Vagina (tissue), 2 donors: ENCODE results near the gene LYSET. TPM values are rescaled to one million over a fixed set of nuclear protein-coding genes. Genes with fewer than 3 reads are reported as not detected.
"Not testable (repeated sequence)": the region's sequence is repeated elsewhere in the genome, so short reads cannot be mapped to it uniquely, and the experiment has no call there.

ENCODE experiments used
- DNase-seq, 2 donors: peaks; one replicate each; pipeline ENCODE4 v3.0.0-alpha.2; 2017; ENCODE audit errors: extremely low spot score in 2 of 2
- H3K27ac ChIP-seq: fragments of 200-600 bp; sonication (generic); one replicate; pipeline ENCODE4 v1.5.1; 2019
- H3K27me3 ChIP-seq: fragments of 200-600 bp; sonication (generic); one replicate; pipeline ENCODE4 v1.5.1; 2019
- H3K36me3 ChIP-seq, 2 donors: fragments of 200-600 bp; sonication (generic); one replicate each; pipeline ENCODE4 v1.5.1; 2017 to 2019
- H3K4me1 ChIP-seq: fragments of 200-600 bp; sonication (generic); one replicate; pipeline ENCODE4 v1.5.1; 2019
- H3K4me3 ChIP-seq, 2 donors: fragments of 200-600 bp; sonication (generic); 1 replicate in 1 of 2; 2 replicates in 1 of 2; pipeline ENCODE4 v1.5.1; 2016 to 2019
- H3K9me3 ChIP-seq: fragments of 200-600 bp; sonication (generic); one replicate; pipeline ENCODE4 v1.5.1; 2019
- CTCF ChIP-seq, 3 experiments: fragments of 450-650 bp in 2 of 3; fragments of 200-600 bp in 1 of 3; sonication (generic) in 1 of 3; IDR thresholded peaks; one replicate each; pipeline ENCODE4 v1.5.1; 2017 to 2019; ENCODE audit warnings: antibody characterized with exemption in 3 of 3, mild to moderate bottlenecking in 2 of 3, moderate library complexity in 2 of 3
- POLR2A ChIP-seq, 2 donors: fragments of 450-650 bp; IDR thresholded peaks; one replicate each; pipeline ENCODE4 v1.6.1; 2017; ENCODE audit warnings: antibody characterized with exemption in 2 of 2, mild to moderate bottlenecking in 2 of 2, moderate library complexity in 2 of 2
- POLR2AphosphoS5 ChIP-seq, 2 donors: sonication (generic); formaldehyde crosslinking; IDR thresholded peaks; one replicate each; pipeline ENCODE4 v1.9.0; 2017; ENCODE audit warnings: antibody characterized with exemption in 2 of 2, mild to moderate bottlenecking in 2 of 2, low read depth in 1 of 2; ENCODE audit not compliant: insufficient read depth in 1 of 2
- intact Hi-C: fragments of 100-400 bp; cut with DNase I; formaldehyde crosslinking; loops from one replicate; pipeline ENCODE4 v1.15.1; 2023
- total RNA-seq: library from RNA; depleted of rRNA; stranded (reverse); fragments of >200 nt; gene quantifications from one replicate; pipeline ENCODE4 v1.2.3, GENCODE V29; 2016

LYSET gene
- total RNA-seq, 1 donor from 2014 or later = 6.4 TPM

GRCh38 chr14:93153121-93153520, 32.0 kb upstream of the LYSET start:
- no peak overlapping the region for H3K4me3 ChIP-seq
- no peak for DNase-seq
- H3K36me3 ChIP-seq = no peaks in the 10 kb centered on the region
- peaks cover 10% of the 10 kb centered on the region for H3K4me1 ChIP-seq
- TF ChIP-seq CTCF (IDR thresholded peaks at IDR 0.05) (no peak), POLR2A (IDR thresholded peaks at IDR 0.05) (no peak), POLR2AphosphoS5 (IDR thresholded peaks at IDR 0.05; ENCODE audit: insufficient read depth in 1 of 2, low read depth in 1 of 2) (no peak)
- intact Hi-C loops = no loop called here
- no peaks in the 10 kb centered on the region for H3K9me3 ChIP-seq
- no peak overlapping the region for H3K27ac ChIP-seq
- no peaks in the 10 kb centered on the region for H3K27me3 ChIP-seq

- H3K4me1 ChIP-seq = peaks cover 6% of the 10 kb centered on the region
- no peak overlapping the region for H3K27ac ChIP-seq
- TF ChIP-seq POLR2AphosphoS5 (IDR thresholded peaks at IDR 0.05; ENCODE audit: insufficient read depth in 1 of 2, low read depth in 1 of 2) (no peak), POLR2A (IDR thresholded peaks at IDR 0.05) (no peak), CTCF (IDR thresholded peaks at IDR 0.05) (no peak)
- H3K4me3 ChIP-seq = no peak overlapping the region
- H3K27me3 ChIP-seq = no peaks in the 10 kb centered on the region
- no peak for DNase-seq
- no peaks in the 10 kb centered on the region for H3K36me3 ChIP-seq
- H3K9me3 ChIP-seq = no peaks in the 10 kb centered on the region
- intact Hi-C loops = no loop called here
Observed at GRCh38 chr14:93155667-93156066, 29.4 kb upstream of the LYSET start.

- Histone ChIP-seq H3K36me3 (no peaks in the 10 kb centered on the region), H3K4me1 (no peaks in the 10 kb centered on the region), H3K4me3 (no peak overlapping the region), H3K9me3 (no peaks in the 10 kb centered on the region), H3K27ac (no peak overlapping the region), H3K27me3 (no peaks in the 10 kb centered on the region)
- no peak for DNase-seq
- TF ChIP-seq POLR2AphosphoS5 (IDR thresholded peaks at IDR 0.05; ENCODE audit: insufficient read depth in 1 of 2, low read depth in 1 of 2) (no peak), CTCF (IDR thresholded peaks at IDR 0.05) (no peak), POLR2A (IDR thresholded peaks at IDR 0.05) (no peak)
- intact Hi-C loops = no loop called here
Observed at GRCh38 chr14:93156693-93157369, 28.3 kb upstream of the LYSET start.

GRCh38 chr14:93158349-93158748, 26.8 kb upstream of the LYSET start:
- DNase-seq, H3K9me3 ChIP-seq, H3K27me3 ChIP-seq, H3K4me1 ChIP-seq, H3K4me3 ChIP-seq, intact Hi-C loops, H3K27ac ChIP-seq, H3K36me3 ChIP-seq: not testable (repeated sequence)

GRCh38 chr14:93159625-93160352, 25.3 kb upstream of the LYSET start:
- H3K27me3 ChIP-seq, intact Hi-C loops, DNase-seq, H3K27ac ChIP-seq, H3K4me1 ChIP-seq, H3K9me3 ChIP-seq, H3K4me3 ChIP-seq, H3K36me3 ChIP-seq: not testable (repeated sequence)

- Histone ChIP-seq H3K9me3 (no peaks in the 10 kb centered on the region), H3K4me3 (no peak overlapping the region), H3K36me3 (no peaks in the 10 kb centered on the region), H3K4me1 (no peaks in the 10 kb centered on the region), H3K27me3 (no peaks in the 10 kb centered on the region), H3K27ac (no peak overlapping the region)
- TF ChIP-seq CTCF (IDR thresholded peaks at IDR 0.05) (no peak), POLR2A (IDR thresholded peaks at IDR 0.05) (no peak), POLR2AphosphoS5 (IDR thresholded peaks at IDR 0.05; ENCODE audit: insufficient read depth in 1 of 2, low read depth in 1 of 2) (no peak)
- intact Hi-C loops = no loop called here
- no peak for DNase-seq
Observed at GRCh38 chr14:93160353-93160801, 24.7 kb upstream of the LYSET start.
